MCF 10A (cell line): ENCODE measurements around the gene SEMA3A. TPM values are rescaled to one million over a fixed set of nuclear protein-coding genes. Genes with fewer than 3 reads are reported as not detected.

Source experiments
- BruUV-seq: library from RNA; stranded (reverse); fragments of 400-500 nt; replicated peaks from 2 replicates; lab custom pipeline; 2021; lab: Mats Ljungman, UMichigan
- CTCF ChIA-PET: fragments of 300-600 bp; sonication (Branson Sonifier 250); formaldehyde crosslinking; extraction: SDS; loops from one replicate; lab custom pipeline; 2021; ENCODE audit warnings: antibody characterized with exemption, inconsistent platforms; lab: Yijun Ruan, JAX
- POLR2A ChIA-PET: fragments of 300-600, 350-650 bp; sonication (Branson Sonifier 250); formaldehyde crosslinking; extraction: SDS; loops from one replicate; lab custom pipeline; 2020; ENCODE audit warnings: antibody characterized with exemption, inconsistent platforms; lab: Yijun Ruan, JAX
- DNase-seq: peaks from one replicate; pipeline ENCODE4 v3.0.0-alpha.2; 2018; ENCODE audit not compliant: unreplicated experiment
- H3K27ac Mint-ChIP-seq: one replicate; pipeline ENCODE4 v1.8.0; 2022; ENCODE audit warnings: mild to moderate bottlenecking, low read depth, mixed read lengths; ENCODE audit not compliant: unreplicated experiment
- H3K27me3 Mint-ChIP-seq: one replicate; pipeline ENCODE4 v1.8.0; 2022; ENCODE audit warnings: mixed read lengths; ENCODE audit not compliant: insufficient read depth, unreplicated experiment
- H3K36me3 Mint-ChIP-seq: one replicate; pipeline ENCODE4 v1.8.0; 2022; ENCODE audit warnings: mild to moderate bottlenecking, moderate library complexity, mixed read lengths; ENCODE audit not compliant: insufficient read depth, unreplicated experiment
- H3K4me1 Mint-ChIP-seq: one replicate; pipeline ENCODE4 v1.8.0; 2022; ENCODE audit warnings: mixed read lengths; ENCODE audit not compliant: insufficient read depth, unreplicated experiment
- H3K4me3 Mint-ChIP-seq: one replicate; pipeline ENCODE4 v1.8.0; 2022; ENCODE audit warnings: mild to moderate bottlenecking, moderate library complexity, mixed read lengths; ENCODE audit not compliant: unreplicated experiment
- H3K9me3 Mint-ChIP-seq: one replicate; pipeline ENCODE4 v1.8.0; 2022; ENCODE audit warnings: mixed read lengths; ENCODE audit not compliant: unreplicated experiment
- intact Hi-C: fragments of 100-400 bp; cut with micrococcal nuclease; formaldehyde crosslinking; loops from 2 replicates; pipeline ENCODE4 v1.14.1; 2022
- total RNA-seq: library from RNA; stranded (reverse); gene quantifications from 2 replicates; pipeline ENCODE4 v1.2.3, GENCODE V29; 2022
- TF ChIP-seq, protein P1 (sequence below): fragments of 200-600 bp; IDR thresholded peaks from one replicate; pipeline ENCODE4 v1.8.0; 2022; ENCODE audit warnings: antibody characterized with exemption, mild to moderate bottlenecking; ENCODE audit not compliant: unreplicated experiment

The SEMA3A gene
- total RNA-seq, 1 experiment from 2014 or later, result 3.2 TPM

DNA sequence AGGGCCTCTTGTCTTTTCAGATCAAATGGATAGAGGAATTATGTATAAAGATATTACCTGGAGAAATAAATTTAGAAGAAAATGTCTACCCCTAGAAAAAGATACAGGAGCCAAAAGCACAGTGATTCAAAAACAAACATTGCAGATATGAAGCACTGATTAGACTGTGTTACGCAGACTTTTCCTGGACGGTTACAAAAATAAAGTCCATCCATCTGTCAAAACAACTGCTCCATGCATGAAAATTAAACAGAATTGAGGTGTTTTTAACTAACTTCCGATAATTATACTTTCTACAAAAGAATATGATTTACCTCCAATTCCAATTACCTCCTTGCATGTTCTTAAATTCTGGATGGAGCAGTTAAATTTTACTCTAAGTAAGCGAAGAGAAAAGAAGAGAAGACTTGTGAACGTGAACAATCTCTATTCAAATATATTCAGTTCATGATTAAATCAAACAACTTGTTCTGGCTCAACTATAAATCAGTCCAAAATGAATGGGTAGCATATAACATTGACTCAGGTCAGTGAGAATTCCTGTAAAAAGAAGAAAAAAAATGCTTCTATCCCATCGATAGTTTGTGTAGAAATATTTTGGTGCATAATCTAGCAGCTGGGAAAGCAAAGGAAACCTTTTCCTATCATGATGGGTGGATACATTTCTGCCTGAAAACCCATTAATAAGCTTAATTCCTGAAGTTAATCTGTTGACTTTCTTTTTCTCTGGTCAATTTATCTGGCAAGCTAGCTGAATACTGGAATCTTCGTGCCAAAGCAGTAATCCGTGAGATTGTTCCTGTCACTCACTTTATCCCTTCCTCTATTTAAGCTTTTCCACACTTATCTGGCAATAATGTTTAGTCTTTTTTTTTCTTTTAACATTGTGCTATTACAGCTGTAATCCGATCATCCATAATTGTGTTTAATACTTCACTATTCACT is 80.4 kb downstream of the SEMA3A start:
- intact Hi-C loops, result no loop called here
- CTCF ChIA-PET, result interaction anchor here (0.7 kb wide), 1 partner anchor 927 kb away, joined by 3 read pairs; no protein-coding TSS in a partner anchor
- Mint-ChIP-seq H3K27ac (no peak overlapping the region), H3K36me3 (no peaks in the 10 kb centered on the region), H3K9me3 (no peaks in the 10 kb centered on the region), H3K4me3 (no peak overlapping the region), H3K4me1 (peaks cover 7% of the 10 kb centered on the region), H3K27me3 (no peaks in the 10 kb centered on the region)
- TF ChIP-seq, protein P1, sequence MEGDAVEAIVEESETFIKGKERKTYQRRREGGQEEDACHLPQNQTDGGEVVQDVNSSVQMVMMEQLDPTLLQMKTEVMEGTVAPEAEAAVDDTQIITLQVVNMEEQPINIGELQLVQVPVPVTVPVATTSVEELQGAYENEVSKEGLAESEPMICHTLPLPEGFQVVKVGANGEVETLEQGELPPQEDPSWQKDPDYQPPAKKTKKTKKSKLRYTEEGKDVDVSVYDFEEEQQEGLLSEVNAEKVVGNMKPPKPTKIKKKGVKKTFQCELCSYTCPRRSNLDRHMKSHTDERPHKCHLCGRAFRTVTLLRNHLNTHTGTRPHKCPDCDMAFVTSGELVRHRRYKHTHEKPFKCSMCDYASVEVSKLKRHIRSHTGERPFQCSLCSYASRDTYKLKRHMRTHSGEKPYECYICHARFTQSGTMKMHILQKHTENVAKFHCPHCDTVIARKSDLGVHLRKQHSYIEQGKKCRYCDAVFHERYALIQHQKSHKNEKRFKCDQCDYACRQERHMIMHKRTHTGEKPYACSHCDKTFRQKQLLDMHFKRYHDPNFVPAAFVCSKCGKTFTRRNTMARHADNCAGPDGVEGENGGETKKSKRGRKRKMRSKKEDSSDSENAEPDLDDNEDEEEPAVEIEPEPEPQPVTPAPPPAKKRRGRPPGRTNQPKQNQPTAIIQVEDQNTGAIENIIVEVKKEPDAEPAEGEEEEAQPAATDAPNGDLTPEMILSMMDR, result no peak
- POLR2A ChIA-PET, result no interaction called here
- DNase-seq, result no peak
- no TSS peak for BruUV-seq

DNA sequence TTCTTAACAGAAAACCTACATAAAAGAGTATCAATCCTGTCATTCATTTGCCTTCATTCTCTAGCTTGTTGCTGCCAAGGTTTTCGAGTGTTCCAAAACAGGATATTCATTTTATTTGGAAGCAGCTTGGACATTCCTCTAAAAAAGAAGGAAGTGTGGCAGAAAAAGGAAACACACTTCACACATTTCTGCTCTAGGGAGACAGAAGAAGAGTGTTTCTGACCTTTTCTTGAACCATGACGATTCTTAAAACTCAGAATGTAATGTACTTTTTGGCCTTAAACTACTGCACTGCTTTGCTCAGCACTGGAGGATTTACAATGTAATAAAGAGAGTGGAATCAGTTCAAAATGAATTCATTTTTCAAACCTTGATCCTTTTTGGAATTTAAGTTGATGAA is 81.3 kb downstream of the SEMA3A start:
- intact Hi-C loops, result no loop called here
- TF ChIP-seq, protein P1, result no peak
- Mint-ChIP-seq H3K27ac (no peak overlapping the region), H3K9me3 (no peaks in the 10 kb centered on the region), H3K4me3 (no peak overlapping the region), H3K4me1 (peaks cover 7% of the 10 kb centered on the region), H3K27me3 (no peaks in the 10 kb centered on the region), H3K36me3 (no peaks in the 10 kb centered on the region)
- ChIA-PET POLR2A (interaction anchor here (1.1 kb wide), 1 partner anchor 124 kb away, joined by 3 read pairs; no protein-coding TSS in a partner anchor), CTCF (no interaction called here)
- DNase-seq, result no peak
- BruUV-seq, result no TSS peak

DNA sequence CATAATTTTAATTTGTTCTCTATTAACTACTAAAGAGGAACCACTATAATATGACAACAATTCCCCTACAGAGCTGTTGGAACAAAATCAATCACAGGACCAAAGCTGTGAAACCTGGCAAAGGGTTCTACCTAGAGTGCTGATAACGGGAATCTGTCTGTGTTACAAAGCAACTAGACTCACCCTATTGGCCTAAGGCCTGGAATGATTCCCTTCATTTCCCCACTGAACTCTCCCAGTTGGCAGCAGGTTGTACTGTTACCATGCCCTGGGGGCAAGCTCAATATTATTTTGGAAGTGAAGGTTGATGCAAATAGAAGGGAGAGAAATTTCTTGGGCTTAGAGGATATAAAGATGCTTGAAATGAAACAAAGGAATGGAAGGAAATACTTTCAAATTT is 81.8 kb downstream of the SEMA3A start:
- H3K9me3 Mint-ChIP-seq, result no peaks in the 10 kb centered on the region

DNA sequence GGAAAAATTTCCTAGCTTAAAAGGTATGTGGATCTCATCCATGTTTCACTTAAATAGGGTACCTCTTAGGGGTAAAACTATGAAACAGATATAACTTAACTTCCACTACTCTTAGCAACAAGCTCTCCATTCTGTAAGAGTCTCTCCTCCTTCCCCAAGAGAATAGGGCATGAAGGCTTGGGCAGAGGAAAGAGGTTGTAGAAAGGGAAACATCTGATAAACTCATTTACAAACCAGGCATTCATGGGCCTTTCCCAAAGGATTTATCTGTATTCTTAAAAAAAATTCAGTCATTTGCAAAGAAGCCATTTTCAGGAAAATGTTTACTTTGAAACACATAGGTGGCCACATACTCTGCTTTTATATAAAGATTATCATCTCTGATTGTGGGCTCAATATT is 82.7 kb downstream of the SEMA3A start:
- TF ChIP-seq, protein P1, result no peak
- Mint-ChIP-seq H3K36me3 (no peaks in the 10 kb centered on the region), H3K27me3 (no peaks in the 10 kb centered on the region), H3K9me3 (no peaks in the 10 kb centered on the region), H3K4me3 (no peak overlapping the region), H3K4me1 (peaks cover 15% of the 10 kb centered on the region), H3K27ac (no peak overlapping the region)
- no peak for DNase-seq
- POLR2A ChIA-PET, result no interaction called here
- intact Hi-C loops, result no loop called here
- CTCF ChIA-PET, result no interaction called here
- no TSS peak for BruUV-seq

More for the DNA sequence above, 81.8 kb downstream of the SEMA3A start:
- intact Hi-C loops, result no loop called here
- ChIA-PET POLR2A (interaction anchor here (1.1 kb wide), 1 partner anchor 124 kb away, joined by 3 read pairs; no protein-coding TSS in a partner anchor), CTCF (no interaction called here)
- Mint-ChIP-seq H3K36me3 (no peaks in the 10 kb centered on the region), H3K27ac (no peak overlapping the region), H3K4me1 (peaks cover 7% of the 10 kb centered on the region), H3K4me3 (no peak overlapping the region), H3K27me3 (no peaks in the 10 kb centered on the region)
- BruUV-seq, result no TSS peak
- DNase-seq, result peak; percentile 64
- TF ChIP-seq, protein P1, result no peak
